ENCODE data around the gene AKR7A3.

The AKR7A3 gene

GRCh38 chr1:19325958-19326747, 37.6 kb upstream of the AKR7A3 start:
- H3K4me3 ChIP-seq (ENCODE audit: low read length): no peak overlapping the region
- no peak for DNase-seq (ENCODE audit: low read depth)
- TF ChIP-seq CTCF (conservative IDR thresholded peaks at IDR 0.05; ENCODE audit: low read depth, low read length): no peak

DNA sequence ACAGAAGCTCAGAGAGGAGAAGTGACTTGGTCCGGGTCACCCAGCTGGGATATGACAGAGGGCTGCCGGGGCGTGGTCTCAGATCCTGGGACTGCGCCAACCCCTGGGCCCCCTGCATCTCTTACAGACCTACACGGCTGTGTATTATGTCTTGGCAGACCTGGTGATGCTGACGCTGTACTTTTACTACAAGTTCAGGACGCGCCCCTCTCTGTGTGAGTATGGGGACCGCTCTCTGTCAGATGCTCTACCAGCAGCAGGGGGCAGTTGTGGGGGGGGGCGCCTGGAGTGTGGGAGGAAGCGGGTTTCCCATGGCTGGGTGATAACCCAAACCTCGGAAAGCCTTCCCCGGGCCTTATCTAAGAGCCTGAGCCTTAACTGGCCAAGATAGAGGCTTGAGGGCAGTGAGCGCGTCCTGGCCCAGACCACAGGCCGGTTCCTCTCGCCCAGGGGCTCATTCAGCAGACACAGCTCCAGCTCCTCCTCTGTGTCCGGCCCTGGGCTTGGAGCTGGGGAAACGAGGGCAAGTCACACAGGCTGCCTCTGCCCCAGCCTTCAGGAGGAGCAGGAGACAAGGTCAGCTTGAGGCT, 36.9 kb upstream of the AKR7A3 start:
- H3K4me3 ChIP-seq (ENCODE audit: low read length): no peak overlapping the region
- TF ChIP-seq CTCF (conservative IDR thresholded peaks at IDR 0.05; ENCODE audit: low read depth, low read length): no peak
- no peak for DNase-seq (ENCODE audit: low read depth)

DNA sequence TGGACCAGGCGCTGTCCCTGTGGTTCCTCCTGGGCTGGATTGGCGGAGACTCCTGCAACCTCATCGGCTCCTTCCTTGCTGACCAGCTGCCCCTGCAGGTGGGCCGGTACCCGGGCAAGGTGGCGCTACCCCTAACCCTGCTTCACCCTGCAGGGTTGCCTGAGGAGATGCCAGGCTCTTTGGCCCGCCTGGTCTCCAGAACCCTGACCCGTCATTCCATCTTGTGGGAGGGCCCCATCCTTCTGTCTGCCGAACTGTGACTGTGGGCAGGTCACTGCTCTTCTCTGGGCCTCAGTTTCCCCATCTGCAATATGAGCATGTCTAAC, 36.1 kb upstream of the AKR7A3 start:
- DNase-seq (ENCODE audit: low read depth): no peak

DNA sequence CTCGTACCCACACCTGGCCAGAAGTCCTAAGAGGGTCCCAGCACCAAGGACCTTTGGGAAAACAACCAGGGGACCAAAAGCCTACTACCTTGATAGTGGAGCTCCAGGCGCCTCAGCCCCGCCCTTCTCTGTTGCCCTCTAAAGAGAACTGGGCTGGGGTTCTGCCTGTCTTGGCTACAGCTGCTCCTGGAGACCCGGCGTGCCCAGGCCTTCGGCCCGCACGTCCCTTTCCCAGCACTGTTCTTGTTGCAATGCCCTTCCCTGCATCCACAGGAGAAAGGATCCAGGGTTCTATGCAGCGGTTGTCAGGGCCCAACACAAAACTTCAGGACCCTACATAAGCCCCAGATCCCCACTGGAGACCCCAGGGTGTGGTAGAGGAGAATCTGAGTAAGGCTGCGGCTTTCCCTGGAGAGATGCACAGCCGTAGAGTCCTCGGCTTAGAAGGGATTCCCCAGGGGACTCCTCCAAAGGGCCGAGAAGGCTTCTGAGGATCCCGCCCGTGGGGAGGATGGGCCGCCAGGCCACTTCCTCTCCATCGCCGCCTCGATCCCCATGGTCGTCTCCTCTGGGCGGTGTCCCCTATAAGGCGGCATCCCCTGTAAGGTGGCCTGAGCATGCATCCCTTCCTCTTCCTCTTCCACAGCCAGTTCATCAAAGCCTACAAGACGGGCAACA, 35.6 kb upstream of the AKR7A3 start:
- DNase-seq (ENCODE audit: low read depth): no peak
- TF ChIP-seq CTCF (conservative IDR thresholded peaks at IDR 0.05; ENCODE audit: low read depth, low read length): no peak
- H3K4me3 ChIP-seq (ENCODE audit: low read length): no peak overlapping the region

More for the DNA sequence above, 36.1 kb upstream of the AKR7A3 start:
- H3K4me3 ChIP-seq (ENCODE audit: low read length): no peak overlapping the region
- TF ChIP-seq CTCF (conservative IDR thresholded peaks at IDR 0.05; ENCODE audit: low read depth, low read length): no peak

- TF ChIP-seq CTCF (conservative IDR thresholded peaks at IDR 0.05; ENCODE audit: low read depth, low read length): no peak
- no peak for DNase-seq (ENCODE audit: low read depth)
- no peak overlapping the region for H3K4me3 ChIP-seq (ENCODE audit: low read length)
These were observed 33.9 kb upstream of the AKR7A3 start for GRCh38 chr1:19322481-19322880.

DNA sequence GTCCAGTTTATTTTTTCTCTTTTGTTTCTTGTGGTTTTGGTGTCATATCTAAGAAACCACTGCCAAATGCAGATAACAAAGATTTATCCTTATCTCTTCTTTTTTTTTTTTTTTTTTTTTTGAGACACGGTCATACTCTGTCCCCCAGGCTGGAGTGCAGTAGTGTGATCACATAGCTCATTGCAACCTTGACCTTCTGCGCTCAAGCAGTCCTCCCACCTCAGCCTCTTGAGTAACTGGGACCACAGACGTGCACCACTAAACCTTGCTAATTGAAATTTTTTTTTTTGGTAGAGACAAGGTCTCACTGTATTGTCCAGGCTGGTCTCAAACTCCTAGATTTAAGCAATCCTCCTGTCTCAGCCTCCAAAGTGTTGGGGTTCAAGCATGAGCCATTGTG, 32.5 kb upstream of the AKR7A3 start:
- no peak for TF ChIP-seq CTCF (conservative IDR thresholded peaks at IDR 0.05; ENCODE audit: low read depth, low read length)
- no peak for DNase-seq (ENCODE audit: low read depth)
- no peak overlapping the region for H3K4me3 ChIP-seq (ENCODE audit: low read length)

All from retinal pigment epithelial cell (primary cell).